ENCODE results near the gene CYBA.

CYBA gene

DNA sequence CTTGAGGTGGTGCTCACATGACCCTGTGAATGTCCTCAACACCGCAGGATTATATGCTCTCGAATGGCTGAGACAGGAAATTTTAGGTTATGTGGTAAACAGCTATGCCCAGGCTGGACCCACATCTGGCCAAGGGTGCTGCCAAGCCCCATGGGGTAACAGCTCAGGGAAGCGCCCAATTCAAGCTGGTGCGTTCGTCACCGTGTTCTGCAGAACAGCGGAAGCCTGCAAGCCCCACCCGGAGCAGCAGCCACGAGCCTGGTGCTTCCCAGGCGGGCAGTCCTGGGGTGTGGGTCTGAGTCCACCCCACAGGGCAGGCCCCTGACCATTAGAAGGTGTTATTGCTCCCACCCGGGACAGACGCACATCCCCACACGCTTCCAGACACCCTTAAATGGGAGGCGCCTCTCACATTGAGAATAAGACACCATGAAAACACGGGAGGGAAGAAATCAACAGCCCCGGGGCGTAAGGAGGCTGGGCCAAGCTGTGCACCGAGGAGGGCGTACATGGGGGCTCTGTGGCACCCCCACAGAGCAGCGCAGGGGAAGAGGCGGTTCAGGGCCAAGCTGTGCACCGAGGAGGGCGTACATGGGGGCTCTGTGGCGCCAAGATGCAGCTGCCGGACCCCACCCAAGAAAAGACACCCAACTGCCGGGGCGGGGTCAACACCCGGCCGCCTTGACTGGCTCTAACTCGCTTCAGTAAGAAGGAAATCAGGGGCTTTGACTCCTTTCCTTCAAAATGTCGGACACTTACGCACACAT is 2.9 kb upstream of the CYBA start:
- no peak overlapping the region for H3K27ac ChIP-seq

DNA sequence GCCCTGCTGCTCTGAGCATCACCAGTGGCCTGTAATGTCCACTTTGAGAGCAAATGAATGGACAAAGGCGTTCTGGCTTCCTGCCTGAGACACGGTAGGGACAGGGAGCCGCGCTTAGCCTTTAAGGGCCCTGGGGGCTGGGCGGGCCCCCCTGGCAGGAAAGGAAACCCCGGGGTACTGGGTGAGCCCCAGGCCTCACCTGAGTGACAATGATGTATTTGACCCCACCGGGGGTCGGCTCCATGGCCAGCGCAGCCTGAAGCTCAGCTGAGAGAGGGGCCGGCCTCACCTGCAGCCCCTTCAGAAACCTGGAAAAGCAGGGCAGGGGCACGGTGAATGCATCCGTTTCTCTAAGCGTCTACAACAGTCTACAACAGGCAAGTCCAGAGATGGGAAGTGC is 2.2 kb upstream of the CYBA start:
- TF ChIP-seq ZFX (IDR thresholded peaks at IDR 0.05), result no peak
- TF ChIP-seq, protein P1, sequence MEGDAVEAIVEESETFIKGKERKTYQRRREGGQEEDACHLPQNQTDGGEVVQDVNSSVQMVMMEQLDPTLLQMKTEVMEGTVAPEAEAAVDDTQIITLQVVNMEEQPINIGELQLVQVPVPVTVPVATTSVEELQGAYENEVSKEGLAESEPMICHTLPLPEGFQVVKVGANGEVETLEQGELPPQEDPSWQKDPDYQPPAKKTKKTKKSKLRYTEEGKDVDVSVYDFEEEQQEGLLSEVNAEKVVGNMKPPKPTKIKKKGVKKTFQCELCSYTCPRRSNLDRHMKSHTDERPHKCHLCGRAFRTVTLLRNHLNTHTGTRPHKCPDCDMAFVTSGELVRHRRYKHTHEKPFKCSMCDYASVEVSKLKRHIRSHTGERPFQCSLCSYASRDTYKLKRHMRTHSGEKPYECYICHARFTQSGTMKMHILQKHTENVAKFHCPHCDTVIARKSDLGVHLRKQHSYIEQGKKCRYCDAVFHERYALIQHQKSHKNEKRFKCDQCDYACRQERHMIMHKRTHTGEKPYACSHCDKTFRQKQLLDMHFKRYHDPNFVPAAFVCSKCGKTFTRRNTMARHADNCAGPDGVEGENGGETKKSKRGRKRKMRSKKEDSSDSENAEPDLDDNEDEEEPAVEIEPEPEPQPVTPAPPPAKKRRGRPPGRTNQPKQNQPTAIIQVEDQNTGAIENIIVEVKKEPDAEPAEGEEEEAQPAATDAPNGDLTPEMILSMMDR (conservative IDR thresholded peaks at IDR 0.05), result no peak
- H3K27ac ChIP-seq, result no peak overlapping the region

More for the DNA sequence above, 2.9 kb upstream of the CYBA start:
- no peak for TF ChIP-seq ZFX (IDR thresholded peaks at IDR 0.05)
- TF ChIP-seq, protein P1 (conservative IDR thresholded peaks at IDR 0.05), result no peak

- no peak overlapping the region for H3K27ac ChIP-seq
- no peak for TF ChIP-seq ZFX (IDR thresholded peaks at IDR 0.05)
- TF ChIP-seq, protein P1 (conservative IDR thresholded peaks at IDR 0.05), result no peak
Observed at GRCh38 chr16:88652762-88653063, 1.9 kb upstream of the CYBA start.

DNA sequence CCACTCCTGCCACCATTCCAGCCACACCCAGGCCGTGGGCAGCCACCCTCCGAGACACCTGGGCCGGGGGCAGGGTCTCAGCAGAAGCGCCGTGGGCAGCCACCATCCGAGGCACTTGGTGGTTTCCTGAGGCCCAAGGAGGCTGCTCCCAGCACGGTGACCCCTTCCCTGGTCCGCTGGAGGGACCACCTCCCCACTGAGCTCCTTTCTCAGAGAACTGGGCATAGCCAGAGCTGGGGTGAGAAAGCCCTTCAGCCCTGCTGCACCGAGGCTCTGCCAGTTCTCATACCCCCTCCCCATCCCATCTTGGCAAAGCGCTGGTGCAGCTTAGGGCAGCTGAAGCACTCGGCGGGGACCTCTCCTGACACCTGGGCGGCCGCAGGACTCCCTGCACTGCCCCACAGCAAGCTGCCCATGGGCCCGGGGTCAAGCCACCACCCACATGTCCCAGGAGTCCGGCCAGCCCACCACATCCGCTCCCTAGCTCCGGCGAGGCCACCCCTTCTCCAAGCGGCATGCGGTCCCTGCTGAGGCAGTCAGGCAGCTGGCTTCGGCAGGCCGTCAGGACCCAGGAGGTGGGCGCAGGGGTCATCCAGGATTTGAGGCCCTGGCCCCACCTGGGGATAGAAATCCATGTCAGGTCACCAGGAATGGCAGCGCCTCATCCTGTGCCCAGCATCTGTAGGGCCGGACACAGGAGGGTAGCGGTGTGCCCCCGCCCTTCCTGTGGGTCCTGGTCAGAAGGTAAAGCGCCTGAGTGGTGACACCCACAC is 1.3 kb upstream of the CYBA start:
- TF ChIP-seq ZFX (IDR thresholded peaks at IDR 0.05), result no peak
- TF ChIP-seq, protein P1 (conservative IDR thresholded peaks at IDR 0.05), result no peak
- H3K27ac ChIP-seq, result no peak overlapping the region

- no peak overlapping the region for H3K27ac ChIP-seq
- TF ChIP-seq, protein P1 (conservative IDR thresholded peaks at IDR 0.05), result no peak
- no peak for TF ChIP-seq ZFX (IDR thresholded peaks at IDR 0.05)
Observed at GRCh38 chr16:88651276-88651988, 579 bp upstream of the CYBA start.

- TF ChIP-seq, protein P1 (conservative IDR thresholded peaks at IDR 0.05), result no peak
- TF ChIP-seq ZFX (IDR thresholded peaks at IDR 0.05), result no peak
- no peak overlapping the region for H3K27ac ChIP-seq
Observed at GRCh38 chr16:88649924-88650748, 717 bp downstream of the CYBA start.

Data from C4-2B (cell line).